GM19240 (cell line): ENCODE results near the gene CHST15.

ENCODE experiments used
- DNase-seq: peaks from one replicate; pipeline ENCODE4 v3.0.0; 2011; ENCODE audit warnings: low spot score; ENCODE audit not compliant: insufficient read length

CHST15 gene

DNA sequence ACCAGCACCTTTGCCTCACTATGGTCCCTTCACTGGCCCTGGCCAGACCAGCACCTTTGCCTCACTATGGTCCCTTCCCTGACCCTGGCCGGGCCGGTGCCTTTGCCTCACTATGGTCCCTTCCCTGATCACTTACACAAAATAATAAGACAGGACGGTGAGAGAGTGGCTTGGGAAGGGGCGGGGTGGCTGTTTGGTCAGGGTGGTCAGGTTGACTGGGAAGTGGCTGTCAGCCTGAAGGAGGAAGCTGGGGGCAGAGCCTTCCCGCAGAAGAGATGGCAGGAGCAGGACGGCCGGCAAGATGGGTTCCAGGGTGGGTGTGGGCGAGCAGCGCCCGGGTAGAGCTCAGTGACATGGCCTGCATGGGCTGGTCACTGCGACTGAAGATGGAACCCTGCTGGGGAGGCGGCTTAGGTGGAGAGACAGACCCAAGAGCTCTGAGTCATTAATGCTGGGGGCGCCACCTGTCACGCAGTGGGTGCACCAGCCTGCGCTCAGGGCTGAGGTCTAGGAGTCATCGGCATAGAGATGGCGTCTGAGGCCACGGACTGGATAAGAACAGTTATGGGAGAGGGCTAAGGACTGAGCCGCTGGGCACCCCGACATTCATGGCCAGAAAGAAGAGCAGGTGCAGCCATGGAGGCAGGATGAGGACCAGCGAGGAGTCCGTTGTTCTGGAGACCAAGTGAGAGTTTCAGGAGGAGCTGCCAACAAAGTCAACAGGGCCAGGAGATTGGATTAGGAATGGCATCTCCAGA, 91.8 kb downstream of the CHST15 start:
- DNase-seq = no peak

DNA sequence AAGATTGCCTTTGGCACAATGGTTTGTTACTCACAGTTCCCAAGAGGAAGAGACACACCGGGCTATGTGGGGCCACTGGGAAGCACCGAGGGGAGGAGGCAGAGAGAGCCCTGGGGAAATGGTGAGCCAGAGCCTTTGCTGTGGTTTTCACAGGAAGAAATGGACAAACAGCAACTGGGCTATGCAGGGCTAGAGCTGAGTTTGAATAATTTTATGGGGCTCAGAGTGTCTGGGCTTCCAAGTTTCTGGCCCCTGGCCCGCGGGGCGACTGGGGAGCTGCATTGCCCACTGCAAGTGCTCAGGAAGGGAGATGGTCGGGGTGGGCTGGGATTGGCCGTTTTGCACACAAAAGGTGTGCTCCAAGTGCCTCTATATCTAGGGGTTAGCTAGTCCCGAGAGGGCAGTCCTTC, 92.6 kb downstream of the CHST15 start:
- DNase-seq = no peak

DNA sequence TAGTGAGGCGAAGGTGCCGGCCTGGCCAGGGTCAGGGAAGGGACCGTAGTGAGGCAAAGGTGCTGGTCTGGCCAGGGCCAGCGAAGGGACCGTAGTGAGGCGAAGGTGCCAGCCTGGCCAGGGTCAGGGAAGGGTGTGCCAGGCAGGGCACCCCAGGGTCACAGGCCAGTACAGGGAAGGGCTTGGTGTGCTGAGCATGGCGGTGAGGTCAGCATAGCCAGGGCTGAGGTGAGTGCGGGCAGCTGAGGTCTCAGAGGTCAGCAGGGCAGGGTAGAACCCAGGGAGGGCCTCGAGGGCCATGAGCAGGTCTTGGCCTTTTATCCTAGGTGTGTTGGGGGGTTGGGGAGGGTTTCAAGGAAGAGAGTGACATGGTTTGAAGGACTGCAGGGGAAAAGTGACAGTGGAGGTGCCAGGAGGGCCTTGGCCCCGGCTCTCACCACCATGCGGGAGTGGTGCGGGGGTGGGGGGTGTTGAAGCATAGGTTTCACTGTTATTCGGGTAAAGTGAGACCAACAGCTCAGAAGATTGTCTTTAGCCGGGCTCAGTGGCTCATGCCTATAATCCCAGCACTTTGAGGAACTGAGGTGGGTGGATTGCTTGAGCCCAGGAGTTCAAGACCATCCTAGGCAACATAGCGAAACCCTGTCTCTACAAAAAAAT, 93.3 kb downstream of the CHST15 start:
- DNase-seq = no peak

DNA sequence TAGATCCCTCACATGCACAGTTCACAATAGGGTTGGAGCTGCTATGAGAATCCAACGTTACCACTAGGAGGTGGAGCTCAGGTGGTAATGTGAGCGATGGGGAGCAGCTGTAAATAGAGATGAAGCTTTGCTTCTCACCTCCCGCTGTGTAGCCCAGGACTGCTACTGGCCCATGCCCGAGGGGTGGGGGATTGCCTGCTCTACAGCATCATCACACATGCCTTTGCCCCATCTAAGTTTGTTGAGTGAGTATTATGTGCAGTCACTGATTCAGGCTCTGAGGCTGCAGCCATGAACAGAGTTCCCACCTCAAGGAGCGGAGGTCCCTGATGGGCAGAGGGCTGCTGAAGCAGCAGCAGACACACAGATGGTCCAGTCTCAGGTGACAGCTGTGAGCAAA, 94.1 kb downstream of the CHST15 start:
- DNase-seq = no peak

DNA sequence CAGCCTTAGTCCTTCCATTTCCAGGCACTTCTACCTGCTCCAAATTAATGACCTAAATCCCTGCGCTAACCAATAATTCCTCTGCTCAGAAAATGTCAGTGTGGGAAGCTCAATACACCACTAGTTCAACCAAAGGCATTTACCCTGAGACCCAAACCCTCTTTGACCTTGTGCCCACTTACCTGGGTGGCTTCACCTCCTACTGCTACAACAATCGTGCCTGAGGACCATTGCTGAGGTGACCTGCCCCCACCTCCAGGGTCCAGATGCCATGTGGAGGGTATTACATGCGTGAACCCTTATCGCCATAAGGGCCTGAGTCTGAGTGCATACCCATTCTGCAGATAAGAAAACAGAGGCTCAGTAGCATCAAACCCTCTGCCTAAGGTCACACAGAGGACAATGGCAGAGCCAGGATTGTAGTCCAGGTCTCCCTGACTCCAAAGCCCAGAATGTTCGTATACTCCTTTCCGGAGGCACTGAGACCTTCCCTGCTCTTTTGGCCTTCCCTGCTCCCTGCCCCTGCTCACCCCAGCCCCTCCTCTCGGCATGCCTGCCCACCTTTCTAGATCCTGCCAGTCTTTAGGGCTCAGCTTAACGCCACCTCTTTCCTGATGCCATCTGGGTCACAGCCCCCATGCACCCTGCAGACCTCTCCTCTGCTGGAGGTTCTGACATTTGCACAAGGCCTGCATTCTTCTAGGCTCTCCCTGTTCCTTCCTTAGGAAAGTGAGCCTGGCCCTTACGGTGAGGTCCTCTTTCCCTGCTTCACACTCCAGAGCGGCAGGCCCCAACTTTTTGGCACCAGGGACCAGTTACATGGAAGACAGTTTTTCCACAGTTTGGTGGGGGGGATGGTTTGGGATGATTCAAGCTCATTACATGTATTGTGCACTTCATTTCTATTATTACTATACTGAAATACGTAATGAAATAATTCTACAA, 94.9 kb downstream of the CHST15 start:
- no peak for DNase-seq

- no peak for DNase-seq
Measured at GRCh38 chr10:123997486-123998196, 95.8 kb downstream of the CHST15 start.

DNA sequence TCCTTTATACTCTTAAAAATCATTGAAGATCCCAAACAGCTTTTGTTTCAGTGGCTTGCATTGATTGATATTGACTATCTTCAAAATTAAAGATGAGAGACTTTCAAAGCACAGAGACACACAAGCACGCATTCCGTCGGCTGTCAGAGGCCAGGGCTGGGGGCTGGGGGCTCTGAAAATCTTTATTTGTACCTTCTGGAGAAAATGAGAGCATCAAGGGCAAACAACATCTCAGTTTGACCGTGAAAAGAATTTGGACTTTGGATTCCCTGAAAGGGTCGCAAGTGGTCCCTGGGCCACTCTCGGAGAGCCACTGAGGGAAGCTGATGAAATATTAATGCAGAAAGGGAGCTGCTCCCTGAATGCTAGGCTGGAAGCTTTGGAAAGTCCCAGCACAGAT, 96.4 kb downstream of the CHST15 start:
- no peak for DNase-seq

- DNase-seq = no peak
Measured at GRCh38 chr10:123996302-123996701, 97.1 kb downstream of the CHST15 start.

DNA sequence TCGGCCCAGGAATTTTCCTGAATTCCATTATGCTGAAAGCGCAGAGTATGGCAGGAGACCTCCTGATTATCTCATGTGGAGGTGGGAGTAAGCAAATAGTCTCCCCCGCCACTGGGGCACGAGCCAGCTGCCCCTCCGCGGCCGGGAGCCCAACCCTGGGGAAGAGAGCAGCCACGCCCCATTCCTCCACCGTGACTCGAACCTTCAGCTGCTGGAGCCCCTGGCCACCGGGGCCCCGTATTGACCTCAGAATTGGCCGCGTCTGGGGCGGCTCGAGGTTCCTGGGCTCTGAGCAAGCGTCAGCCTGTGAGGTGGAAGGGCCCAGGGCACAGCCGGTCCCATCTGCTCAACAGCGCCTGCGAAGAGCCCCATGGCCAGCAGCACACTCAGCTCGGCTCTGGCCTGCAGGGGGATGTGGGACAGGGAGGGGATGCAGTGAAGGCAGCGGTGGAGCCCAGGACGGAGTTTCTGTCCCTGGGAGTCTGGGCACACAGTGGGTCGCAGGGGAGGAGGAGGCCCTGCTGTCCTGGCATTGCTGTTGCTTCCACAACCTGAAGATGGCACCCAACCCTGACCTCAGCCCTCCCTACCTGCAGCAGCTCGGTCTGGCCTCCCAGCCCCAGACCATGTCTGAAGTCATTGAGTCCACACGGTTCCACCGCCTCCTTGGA, 97.8 kb downstream of the CHST15 start:
- peak; percentile 59 for DNase-seq

DNA sequence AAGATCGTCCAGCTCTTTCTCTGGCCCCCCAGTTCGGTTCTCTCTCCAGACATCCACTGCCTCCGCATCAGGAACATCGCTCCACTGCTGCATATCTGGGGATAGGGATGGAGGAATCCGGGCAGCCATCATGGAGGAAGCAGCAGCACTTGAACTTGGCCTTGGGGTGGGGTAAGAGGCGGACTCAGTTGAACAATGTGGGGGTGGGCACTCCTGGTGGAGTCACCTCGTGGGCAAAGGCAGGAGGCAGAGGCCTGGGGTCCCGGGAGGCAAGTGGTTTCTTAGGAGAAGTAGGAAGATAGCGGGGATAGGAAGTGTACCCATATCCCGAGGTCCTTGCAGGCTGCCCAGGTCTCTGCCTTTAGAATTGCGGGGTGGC, 98.3 kb downstream of the CHST15 start:
- no peak for DNase-seq

DNA sequence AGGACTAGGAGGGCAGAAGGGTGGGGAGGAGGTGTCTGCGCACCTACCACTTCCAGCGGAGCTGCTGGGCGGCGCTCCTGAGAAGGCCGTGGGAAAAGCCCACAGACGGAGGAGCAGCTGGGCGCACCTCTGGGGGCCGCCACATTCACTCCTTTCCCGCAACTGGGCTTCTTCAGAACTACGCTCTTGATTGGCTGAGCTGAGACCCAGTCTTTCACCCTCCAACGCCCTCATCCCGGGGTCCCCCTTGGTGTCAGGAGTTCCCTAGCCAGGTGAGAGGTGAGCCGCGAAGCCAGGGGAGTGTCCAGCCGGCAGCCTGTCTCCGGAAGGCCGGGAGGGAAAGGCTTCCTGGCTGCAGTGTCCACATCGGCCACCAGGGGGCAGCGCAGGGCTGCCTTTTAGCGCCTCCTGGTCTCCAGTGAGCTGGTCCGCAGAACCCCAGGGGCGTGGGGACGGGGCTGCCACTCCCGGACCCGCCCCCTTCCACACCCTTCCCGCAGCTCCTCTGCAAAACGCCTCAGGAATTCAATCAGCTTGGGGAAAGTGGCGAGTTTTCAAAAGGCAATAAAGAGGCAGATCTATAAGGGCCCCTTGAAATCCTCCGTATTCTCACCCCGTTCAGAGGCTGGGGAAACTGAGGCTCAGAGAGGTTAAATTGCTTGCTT, 98.8 kb downstream of the CHST15 start:
- DNase-seq = peak; percentile 91

GRCh38 chr10:123993534-123994416, 99.6 kb downstream of the CHST15 start:
- no peak for DNase-seq

DNA sequence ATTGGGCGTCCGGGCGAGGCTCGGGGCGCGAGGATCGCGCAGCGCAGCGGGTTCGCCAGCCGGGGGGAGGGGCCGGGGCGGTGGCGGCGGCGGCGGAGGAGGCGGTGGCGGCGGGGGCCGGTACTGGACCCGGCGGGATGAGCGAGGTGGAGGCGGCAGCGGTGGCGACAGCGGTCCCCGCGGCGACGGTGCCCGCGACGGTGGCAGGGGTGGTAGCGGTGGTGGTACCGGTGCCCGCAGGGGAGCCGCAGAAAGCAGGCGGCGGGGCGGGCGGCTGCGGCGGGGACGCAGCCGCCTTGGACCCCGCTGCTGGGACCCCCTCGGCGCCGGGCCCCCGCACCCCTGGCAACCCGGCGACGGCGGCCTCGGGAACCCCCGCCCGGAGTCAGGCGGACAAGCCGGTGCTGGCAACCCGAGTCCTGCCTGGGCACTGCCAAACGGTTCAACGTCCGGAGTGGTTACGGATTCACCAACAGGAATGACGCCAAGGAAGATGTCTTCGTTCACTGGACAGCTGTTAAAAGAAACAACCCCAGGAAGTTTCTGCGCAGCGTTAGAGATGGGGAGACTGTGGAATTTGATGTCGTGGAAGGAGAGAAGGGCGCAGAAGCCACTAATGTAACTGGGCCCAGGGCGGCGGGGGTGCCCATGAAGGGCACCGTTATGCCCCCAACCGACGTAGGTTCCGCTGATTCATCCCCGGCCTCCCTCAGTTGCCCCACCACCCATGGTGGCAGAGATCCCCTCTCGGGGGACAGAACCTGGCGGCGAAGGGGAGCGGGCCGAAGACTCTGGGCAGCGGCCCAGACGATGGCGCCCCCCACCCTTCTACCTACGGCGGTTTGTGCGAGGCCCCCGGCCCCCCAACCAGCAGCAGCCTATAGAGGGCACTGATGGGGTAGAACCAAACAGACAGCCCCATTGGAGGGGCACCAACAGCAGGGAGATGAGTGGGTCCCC, 101.5 kb downstream of the CHST15 start:
- DNase-seq = no peak

DNA sequence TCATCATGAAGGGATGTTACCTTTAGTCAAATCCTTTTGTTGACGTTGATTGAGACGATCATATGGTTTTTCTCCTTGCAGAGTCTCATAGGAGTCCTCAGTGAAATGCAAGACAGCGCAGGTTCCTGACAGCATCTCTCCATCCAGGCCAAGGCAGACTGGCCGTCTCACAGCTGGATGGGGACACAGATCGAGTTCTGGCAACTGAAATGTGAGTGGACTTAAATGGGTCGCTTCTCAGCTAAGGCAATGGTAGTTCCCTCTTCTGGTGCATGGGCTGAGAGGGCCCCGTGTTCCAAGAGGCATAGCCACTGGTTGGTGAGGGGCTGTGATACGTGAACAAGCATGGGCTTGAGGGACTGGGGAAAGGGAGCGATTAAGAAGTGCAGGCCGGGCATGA, 102.5 kb downstream of the CHST15 start:
- DNase-seq = no peak

GRCh38 chr10:123988694-123989093, 104.7 kb downstream of the CHST15 start:
- no peak for DNase-seq

- DNase-seq = no peak
Measured at GRCh38 chr10:123986736-123987135, 106.7 kb downstream of the CHST15 start.

DNA sequence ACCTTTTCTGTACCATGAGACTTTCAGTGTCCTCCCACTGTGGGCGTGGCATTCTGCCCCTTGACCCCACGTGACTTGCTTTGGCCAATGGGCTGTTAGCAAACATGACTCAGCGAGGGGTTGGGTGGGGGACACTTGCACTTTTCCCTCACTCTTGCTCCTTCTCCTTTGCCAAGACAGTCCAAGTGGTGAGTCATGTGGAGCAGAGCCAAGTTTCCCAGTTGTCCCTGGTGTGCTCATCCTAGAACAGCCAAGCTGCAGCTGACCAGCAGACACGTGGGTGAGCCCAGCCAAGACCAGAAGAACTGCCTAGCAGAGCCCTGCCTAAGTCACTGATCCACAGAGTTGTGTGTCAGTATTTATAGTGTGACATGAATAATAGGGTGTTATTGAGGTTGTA, 119.0 kb downstream of the CHST15 start:
- no peak for DNase-seq
